Activated naive CD4-positive, alpha-beta T cell treated with anti-CD3 and anti-CD28 coated beads, Interleukin-2, amount 50 U/mL, for 24 hours (primary cell): ENCODE results near the gene ZNF775.

ENCODE experiments used
- H3K27ac Mint-ChIP-seq: one replicate; pipeline ENCODE4 v1.8.0; 2021; ENCODE audit warnings: mild to moderate bottlenecking, mixed read lengths
- H3K27me3 Mint-ChIP-seq: one replicate; pipeline ENCODE4 v1.8.0; 2021; ENCODE audit warnings: mixed read lengths
- H3K36me3 Mint-ChIP-seq: one replicate; pipeline ENCODE4 v1.8.0; 2021; ENCODE audit warnings: mixed read lengths
- H3K4me1 Mint-ChIP-seq: one replicate; pipeline ENCODE4 v1.8.0; 2021; ENCODE audit warnings: mixed read lengths
- H3K4me3 Mint-ChIP-seq: one replicate; pipeline ENCODE4 v1.8.0; 2021; ENCODE audit warnings: mild to moderate bottlenecking, mixed read lengths
- H3K9me3 Mint-ChIP-seq: one replicate; pipeline ENCODE4 v1.8.0; 2021; ENCODE audit warnings: mixed read lengths

Gene ZNF775

GRCh38 chr7:150398108-150398964, 19.2 kb downstream of the ZNF775 start:
- H3K27ac Mint-ChIP-seq = no peak overlapping the region
- no peaks in the 10 kb centered on the region for H3K27me3 Mint-ChIP-seq
- peaks cover 2% of the 10 kb centered on the region for H3K36me3 Mint-ChIP-seq
- H3K4me1 Mint-ChIP-seq = peaks cover 13% of the 10 kb centered on the region
- no peak overlapping the region for H3K4me3 Mint-ChIP-seq
- H3K9me3 Mint-ChIP-seq = no peaks in the 10 kb centered on the region

- H3K27me3 Mint-ChIP-seq = no peaks in the 10 kb centered on the region
- H3K4me3 Mint-ChIP-seq = no peak overlapping the region
- H3K36me3 Mint-ChIP-seq = peaks cover 2% of the 10 kb centered on the region
- no peak overlapping the region for H3K27ac Mint-ChIP-seq
- H3K4me1 Mint-ChIP-seq = peaks cover 20% of the 10 kb centered on the region
- no peaks in the 10 kb centered on the region for H3K9me3 Mint-ChIP-seq
Observed at GRCh38 chr7:150398965-150399320, 19.8 kb downstream of the ZNF775 start.

DNA sequence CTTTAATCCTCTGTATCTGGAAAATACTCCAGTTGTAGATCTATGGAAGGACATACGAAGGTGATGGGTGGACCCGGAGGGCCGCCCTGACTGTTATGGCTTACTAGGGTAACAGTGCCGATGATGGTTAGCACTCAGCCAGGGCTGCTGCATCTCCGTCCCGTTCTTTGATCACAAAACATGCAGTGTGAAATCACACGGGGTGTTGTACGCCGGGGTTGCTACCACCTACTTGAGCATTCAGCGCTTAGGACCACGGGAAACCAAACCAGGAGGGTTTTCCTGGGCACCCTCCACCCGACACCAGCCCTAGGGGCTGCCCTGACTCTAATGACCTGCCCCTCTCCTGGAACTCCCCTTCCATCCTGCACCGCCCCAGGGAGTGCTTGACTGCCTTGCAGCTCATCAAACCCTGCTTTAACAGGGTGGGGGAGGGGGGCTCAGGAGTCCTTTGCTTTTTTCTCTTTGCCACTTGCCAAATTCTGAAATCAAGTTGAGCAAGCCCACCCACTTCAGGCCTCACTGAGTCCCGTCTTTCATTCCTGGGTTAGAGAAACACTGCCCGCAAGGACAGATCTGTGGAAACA, 20.4 kb downstream of the ZNF775 start:
- Mint-ChIP-seq H3K4me3 (no peak overlapping the region), H3K4me1 (peaks cover 22% of the 10 kb centered on the region), H3K36me3 (peaks cover 2% of the 10 kb centered on the region), H3K27ac (no peak overlapping the region), H3K9me3 (no peaks in the 10 kb centered on the region), H3K27me3 (no peaks in the 10 kb centered on the region)

GRCh38 chr7:150400008-150400787, 21.1 kb downstream of the ZNF775 start:
- Mint-ChIP-seq H3K4me1 (peaks cover 20% of the 10 kb centered on the region), H3K9me3 (no peaks in the 10 kb centered on the region), H3K36me3 (peaks cover 2% of the 10 kb centered on the region), H3K4me3 (no peak overlapping the region), H3K27me3 (no peaks in the 10 kb centered on the region), H3K27ac (peak overlapping the region; percentile 43)

GRCh38 chr7:150400788-150401423, 21.8 kb downstream of the ZNF775 start:
- no peak overlapping the region for H3K4me3 Mint-ChIP-seq

GRCh38 chr7:150401424-150401790, 22.3 kb downstream of the ZNF775 start:
- Mint-ChIP-seq H3K27ac (no peak overlapping the region), H3K9me3 (no peaks in the 10 kb centered on the region), H3K27me3 (no peaks in the 10 kb centered on the region), H3K4me1 (peaks cover 25% of the 10 kb centered on the region), H3K36me3 (peaks cover 2% of the 10 kb centered on the region), H3K4me3 (no peak overlapping the region)

More at GRCh38 chr7:150400788-150401423, 21.8 kb downstream of the ZNF775 start:
- Mint-ChIP-seq H3K36me3 (peaks cover 2% of the 10 kb centered on the region), H3K27ac (peak overlapping the region; percentile 43), H3K4me1 (peaks cover 20% of the 10 kb centered on the region), H3K9me3 (no peaks in the 10 kb centered on the region), H3K27me3 (no peaks in the 10 kb centered on the region)

- Mint-ChIP-seq H3K4me1 (peaks cover 31% of the 10 kb centered on the region), H3K4me3 (no peak overlapping the region), H3K9me3 (no peaks in the 10 kb centered on the region), H3K27ac (peak overlapping the region; percentile 30), H3K27me3 (no peaks in the 10 kb centered on the region), H3K36me3 (peaks cover 4% of the 10 kb centered on the region)
Observed at GRCh38 chr7:150401861-150402631, 22.9 kb downstream of the ZNF775 start.

- Mint-ChIP-seq H3K27ac (peak overlapping the region; percentile 30), H3K4me1 (peaks cover 33% of the 10 kb centered on the region), H3K9me3 (no peaks in the 10 kb centered on the region), H3K36me3 (peaks cover 5% of the 10 kb centered on the region), H3K4me3 (no peak overlapping the region), H3K27me3 (no peaks in the 10 kb centered on the region)
Observed at GRCh38 chr7:150402671-150403321, 23.7 kb downstream of the ZNF775 start.

DNA sequence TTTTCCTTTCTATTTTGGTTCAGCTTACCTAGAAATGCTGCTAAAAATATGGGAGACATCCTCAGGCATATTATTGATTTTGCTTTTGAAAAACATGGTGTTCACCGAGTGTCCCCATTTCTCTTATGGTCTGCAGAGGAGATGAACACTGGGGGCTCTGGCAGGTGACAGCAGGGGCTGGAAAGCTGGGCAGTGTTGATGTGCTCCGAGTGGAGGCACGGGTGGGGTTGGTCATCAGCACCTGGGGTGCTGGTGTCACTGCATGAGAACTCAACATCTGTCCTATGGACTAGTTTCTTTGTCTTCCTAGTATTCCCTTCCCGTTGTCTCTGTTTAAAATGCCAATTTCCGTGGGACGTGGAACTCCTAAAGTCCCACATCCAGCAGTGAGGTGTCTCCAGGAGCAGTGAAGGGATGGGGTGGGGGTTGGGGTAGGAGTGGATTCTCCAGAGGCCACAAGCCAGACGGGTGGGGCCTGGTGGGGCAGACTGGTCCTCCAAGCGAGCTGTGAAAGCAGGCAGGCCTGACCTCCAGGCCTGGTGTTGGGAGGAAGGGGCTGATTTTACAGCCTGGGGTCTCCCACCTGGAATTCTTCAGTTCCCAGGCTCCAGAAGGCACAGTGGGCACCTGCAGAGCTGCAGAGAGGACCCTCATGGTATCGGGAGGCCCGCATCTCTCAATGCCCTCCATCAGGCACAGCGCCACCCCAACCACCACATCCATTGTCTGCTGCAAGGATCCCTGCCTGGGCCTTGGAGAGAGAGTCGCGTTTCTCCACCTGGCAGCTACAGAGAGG, 24.4 kb downstream of the ZNF775 start:
- H3K9me3 Mint-ChIP-seq = no peaks in the 10 kb centered on the region
- peak overlapping the region; percentile 49 for H3K4me3 Mint-ChIP-seq
- no peaks in the 10 kb centered on the region for H3K27me3 Mint-ChIP-seq
- H3K4me1 Mint-ChIP-seq = peaks cover 36% of the 10 kb centered on the region
- H3K27ac Mint-ChIP-seq = peak overlapping the region; percentile 94
- peaks cover 5% of the 10 kb centered on the region for H3K36me3 Mint-ChIP-seq

DNA sequence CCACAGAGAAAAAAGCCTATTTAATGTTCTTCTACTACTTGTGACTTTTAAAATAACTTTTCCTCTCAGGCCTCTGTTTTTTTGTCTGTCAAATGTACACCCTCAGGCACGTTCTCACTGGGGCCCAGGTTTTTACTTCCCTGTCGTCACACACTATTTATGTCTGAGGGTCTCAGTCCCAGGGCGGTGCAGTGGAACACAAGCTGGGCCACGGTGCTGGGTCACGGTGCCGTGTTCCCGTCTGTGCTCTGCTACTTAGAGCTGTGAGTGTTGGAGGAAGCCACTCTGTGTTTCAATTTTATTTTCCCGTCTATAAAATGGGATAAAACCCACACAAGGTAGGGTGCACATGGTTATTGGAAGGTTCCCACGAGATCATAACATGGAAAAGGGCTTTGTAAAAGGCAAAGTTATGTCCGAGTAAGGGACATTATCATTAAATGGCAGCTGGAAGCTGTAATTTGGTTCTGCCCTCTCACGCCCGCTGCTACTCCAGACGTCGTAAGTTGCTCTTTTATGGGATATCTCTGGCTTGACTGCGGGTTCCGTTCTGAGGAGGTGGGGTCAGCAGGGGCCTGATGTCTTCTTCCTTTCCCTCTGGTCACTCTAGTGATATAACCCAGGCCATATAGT, 25.2 kb downstream of the ZNF775 start:
- H3K9me3 Mint-ChIP-seq = no peaks in the 10 kb centered on the region
- peak overlapping the region; percentile 93 for H3K4me3 Mint-ChIP-seq
- H3K36me3 Mint-ChIP-seq = peaks cover 6% of the 10 kb centered on the region
- peaks cover 40% of the 10 kb centered on the region for H3K4me1 Mint-ChIP-seq
- peak overlapping the region; percentile 94 for H3K27ac Mint-ChIP-seq
- no peaks in the 10 kb centered on the region for H3K27me3 Mint-ChIP-seq

DNA sequence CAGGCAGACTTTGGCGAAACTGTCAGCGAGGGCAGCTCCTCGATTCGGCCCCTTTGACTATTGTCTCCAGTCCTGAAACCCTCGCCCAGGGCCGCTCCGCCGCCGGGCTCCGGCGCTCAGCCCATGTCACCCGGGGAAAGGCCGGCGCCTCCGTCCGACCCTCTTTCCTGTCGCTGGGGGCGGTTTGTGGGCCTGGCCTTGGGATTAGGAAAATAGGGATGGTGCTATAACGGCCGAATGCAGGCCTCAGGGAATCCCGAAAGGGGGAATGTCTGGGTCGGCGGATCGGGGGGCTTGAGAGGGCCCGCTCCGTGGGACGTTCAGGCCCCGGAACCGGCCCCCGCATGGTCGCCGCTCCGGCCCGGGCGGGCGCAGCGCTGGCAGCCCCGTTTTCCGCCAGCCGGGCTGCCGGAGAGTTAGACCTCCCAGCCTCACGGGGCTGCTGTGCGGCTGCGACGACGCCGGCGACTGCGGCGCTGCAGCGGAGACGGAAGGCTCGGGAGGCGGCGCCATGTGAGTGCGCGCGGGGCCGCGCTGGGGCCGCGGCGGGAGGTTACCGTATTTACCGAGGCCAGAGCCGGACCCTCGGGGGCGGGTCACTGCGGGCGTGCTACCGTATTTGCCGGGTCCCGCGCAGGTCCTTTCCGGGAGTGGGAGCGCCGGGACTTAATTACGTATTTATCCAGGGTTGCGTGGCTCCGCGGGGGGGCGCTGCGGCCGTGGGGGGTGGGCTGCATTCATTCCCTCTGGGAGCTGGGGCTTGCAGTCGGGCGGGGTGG, 25.9 kb downstream of the ZNF775 start:
- Mint-ChIP-seq H3K9me3 (no peaks in the 10 kb centered on the region), H3K4me1 (peaks cover 40% of the 10 kb centered on the region), H3K27me3 (no peaks in the 10 kb centered on the region), H3K4me3 (peak overlapping the region; percentile 93), H3K27ac (peak overlapping the region; percentile 94), H3K36me3 (peaks cover 6% of the 10 kb centered on the region)

DNA sequence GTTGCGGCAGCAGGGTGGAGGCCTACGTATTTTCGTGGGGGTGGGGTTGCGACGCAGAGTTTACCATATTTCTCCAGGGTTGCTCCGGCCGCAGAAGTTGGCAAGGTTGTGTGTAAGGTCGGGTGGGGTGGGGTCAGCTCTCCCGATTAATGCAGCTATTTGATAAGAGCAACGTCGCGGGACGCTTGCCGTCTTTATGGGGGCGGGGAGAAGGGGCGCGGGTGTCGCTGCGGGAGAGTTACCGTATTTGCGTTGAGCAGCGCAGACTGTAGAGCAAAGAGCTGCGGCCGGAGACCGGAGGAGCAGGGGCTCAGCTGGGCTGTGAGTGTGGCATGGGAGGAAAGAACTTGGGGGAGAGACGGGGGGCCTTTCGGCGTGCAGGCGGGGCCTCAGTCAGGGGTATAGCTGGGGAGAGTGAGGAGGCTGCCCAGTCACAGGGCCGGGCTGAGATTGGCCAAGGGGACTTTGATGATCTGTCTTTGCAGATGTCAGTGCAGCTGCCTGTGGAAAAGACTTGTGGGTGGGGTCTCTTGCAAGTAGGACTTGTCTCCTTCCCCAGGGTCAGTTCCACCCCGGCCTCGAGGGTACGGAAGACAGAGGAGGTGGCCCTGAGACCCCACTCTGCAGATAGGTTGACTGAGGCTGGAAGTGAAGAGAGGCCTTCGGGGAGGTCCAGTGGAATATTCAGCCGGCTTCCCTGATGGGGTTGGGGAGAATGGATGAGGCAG, 26.6 kb downstream of the ZNF775 start:
- peaks cover 40% of the 10 kb centered on the region for H3K4me1 Mint-ChIP-seq
- H3K9me3 Mint-ChIP-seq = no peaks in the 10 kb centered on the region
- no peaks in the 10 kb centered on the region for H3K27me3 Mint-ChIP-seq
- peaks cover 7% of the 10 kb centered on the region for H3K36me3 Mint-ChIP-seq
- H3K27ac Mint-ChIP-seq = peak overlapping the region; percentile 90
- peak overlapping the region; percentile 93 for H3K4me3 Mint-ChIP-seq

DNA sequence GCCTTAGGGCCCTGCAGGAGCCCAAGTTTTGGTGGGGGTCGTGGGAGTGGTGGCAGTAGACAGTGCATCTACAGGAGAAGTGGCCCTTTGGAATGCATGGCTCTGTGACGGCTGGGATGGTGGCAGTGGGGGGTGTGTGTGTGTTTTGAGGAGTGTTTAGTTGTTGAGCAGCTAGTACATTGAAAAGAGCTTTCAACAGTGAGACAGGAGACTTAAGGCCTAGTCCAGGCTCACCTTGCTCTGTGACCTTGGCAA, 27.1 kb downstream of the ZNF775 start:
- Mint-ChIP-seq H3K27ac (peak overlapping the region; percentile 90), H3K27me3 (no peaks in the 10 kb centered on the region), H3K4me3 (peak overlapping the region; percentile 93), H3K9me3 (no peaks in the 10 kb centered on the region), H3K4me1 (peaks cover 40% of the 10 kb centered on the region), H3K36me3 (peaks cover 7% of the 10 kb centered on the region)
